OCI-LY7 (cell line): ENCODE results near the gene SIX1. TPM values are rescaled to one million over a fixed set of nuclear protein-coding genes. Genes with fewer than 3 reads are reported as not detected.

Source experiments
- Bru-seq: library from RNA; stranded (reverse); fragments of 400-500 nt; gene quantifications from one replicate; lab custom pipeline; 2021; lab: Mats Ljungman, UMichigan
- BruChase-seq, 2 experiments: library from RNA; stranded (reverse); fragments of 400-500 nt; gene quantifications; one replicate each; lab custom pipeline; 2021; lab: Mats Ljungman, UMichigan
- BruUV-seq: library from RNA; stranded (reverse); fragments of 400-500 nt; replicated peaks from 2 replicates; lab custom pipeline; 2021; lab: Mats Ljungman, UMichigan
- CTCF ChIA-PET: fragments of 300-600 bp; sonication (Branson Sonifier 250); formaldehyde crosslinking; loops from one replicate; lab custom pipeline; 2022; ENCODE audit warnings: antibody characterized with exemption; ENCODE audit not compliant: unreplicated experiment; lab: Charles Lee
- POLR2A ChIA-PET: fragments of 300-600 bp; sonication (Branson Sonifier 250); formaldehyde crosslinking; loops from one replicate; lab custom pipeline; 2022; ENCODE audit warnings: antibody characterized with exemption; lab: Charles Lee
- DNase-seq: peaks from one replicate; pipeline ENCODE4 v3.0.0-alpha.2; 2015; ENCODE audit warnings: low spot score
- H2AFZ ChIP-seq: fragments of 200-600 bp; sonication (generic), shearing (Covaris generic); 2 replicates; pipeline ENCODE4 v1.6.1; 2014; ENCODE audit warnings: mild to moderate bottlenecking, antibody characterized with exemption, low read length, moderate library complexity
- H3K27ac ChIP-seq: fragments of 200-600 bp; sonication (generic); 2 replicates; pipeline ENCODE4 v1.5.1; 2014; ENCODE audit warnings: mixed run types, low read depth, mild to moderate bottlenecking, moderate library complexity, low read length, inconsistent platforms; ENCODE audit not compliant: poor library complexity, severe bottlenecking
- H3K36me3 ChIP-seq: fragments of 200-600 bp; sonication (generic); 2 replicates; pipeline ENCODE4 v1.6.1; 2014; ENCODE audit warnings: mild to moderate bottlenecking, antibody characterized with exemption, low read length, moderate library complexity, mixed read lengths; ENCODE audit not compliant: insufficient read depth
- H3K4me1 ChIP-seq: fragments of 200-600 bp; sonication (generic); 2 replicates; pipeline ENCODE4 v1.5.1; 2014; ENCODE audit warnings: mild to moderate bottlenecking, low read length; ENCODE audit not compliant: insufficient read depth, poor library complexity, severe bottlenecking
- H3K4me2 ChIP-seq: fragments of 200-600 bp; sonication (generic); 2 replicates; pipeline ENCODE4 v1.6.1; 2014; ENCODE audit warnings: mild to moderate bottlenecking, low read length
- H3K4me3 ChIP-seq: fragments of 200-600 bp; sonication (generic); 2 replicates; pipeline ENCODE4 v1.5.1; 2014; ENCODE audit warnings: mild to moderate bottlenecking, low read depth, low read length; ENCODE audit not compliant: poor library complexity, severe bottlenecking
- H3K79me2 ChIP-seq: fragments of 200-600 bp; sonication (generic); 2 replicates; pipeline ENCODE4 v1.6.1; 2016; ENCODE audit warnings: low read depth, mild to moderate bottlenecking, low read length, moderate library complexity, mixed read lengths; ENCODE audit not compliant: insufficient read depth
- H3K9me2 ChIP-seq: fragments of 200-600 bp; sonication (generic); 2 replicates; pipeline ENCODE4 v1.6.1; 2016; ENCODE audit warnings: mild to moderate bottlenecking, low read length, mixed read lengths; ENCODE audit not compliant: insufficient read depth
- H3K9me3 ChIP-seq: fragments of 200-600 bp; sonication (generic); 2 replicates; pipeline ENCODE4 v1.6.1; 2014; ENCODE audit warnings: mild to moderate bottlenecking, mixed run types, low read length, mixed read lengths
- H4K20me1 ChIP-seq: fragments of 200-600 bp; sonication (generic); 2 replicates; pipeline ENCODE4 v1.6.1; 2014; ENCODE audit warnings: mild to moderate bottlenecking, antibody characterized with exemption, low read length, moderate library complexity, mixed read lengths; ENCODE audit not compliant: insufficient read depth
- EZH2phosphoT487 ChIP-seq: fragments of 200-600 bp; sonication (generic); IDR thresholded peaks from 2 replicates; pipeline ENCODE4 v1.6.1; 2018; ENCODE audit warnings: low read depth, borderline replicate concordance, mild to moderate bottlenecking, mixed run types, antibody characterized with exemption, low read length, moderate library complexity, mixed read lengths
- intact Hi-C: fragments of 100-400 bp; cut with micrococcal nuclease; formaldehyde crosslinking; loops from one replicate; pipeline ENCODE4 v1.10.0; 2022; ENCODE audit not compliant: unreplicated experiment
- long read RNA-seq: library from polyadenylated mRNA; stranded (forward); transcript quantifications from one replicate; pipeline ENCODE4 v2.0.0, GENCODE V29; 2022
- total RNA-seq, 2 experiments: library from RNA; depleted of rRNA in 1 of 2; stranded (reverse); fragments of >200 nt in 1 of 2; shearing (Covaris generic) in 1 of 2; gene quantifications; 2 replicates each; pipeline ENCODE4 v1.2.3, GENCODE V29; 2014 to 2022
- TF ChIP-seq, protein P1 (sequence below): fragments of 200-600 bp; sonication (generic); conservative IDR thresholded peaks from 2 replicates; pipeline ENCODE4 v1.5.1; 2014; ENCODE audit warnings: mild to moderate bottlenecking, antibody characterized with exemption, low read length, moderate library complexity, mixed read lengths

Gene SIX1
- total RNA-seq (2014; rRNA removed; shearing (Covaris generic)) (0.18 and 0.35 TPM in 2 replicates), total RNA-seq (2022) (1.6 and 2.9 TPM in 2 replicates), Bru-seq, nascent RNA (percentile 38 among the genes with signal in this experiment), BruChase-seq, experiment 1, labeled RNA remaining after a 6-hour chase (percentile 27 among the genes with signal in this experiment), BruChase-seq, experiment 2, labeled RNA remaining after a 2-hour chase (percentile 41 among the genes with signal in this experiment)
- long read RNA-seq, partial matches to known transcripts = 0 of 5 reads
- long read RNA-seq, other reads (novel, unspliced or antisense) = 2 of 5 reads

- Histone ChIP-seq H3K27ac (no peak within 1 kb of the TSS), H3K4me1 (no peaks in the 10 kb centered on the region), H3K79me2 (no peaks in the 10 kb centered on the region), H3K36me3 (no peaks in the 10 kb centered on the region), H4K20me1 (no peaks in the 10 kb centered on the region), H3K4me3 (no peak within 1 kb of the TSS), H3K9me2 (no peaks in the 10 kb centered on the region), H3K9me3 (no peaks in the 10 kb centered on the region), H3K4me2 (no peak within 1 kb of the TSS), H2AFZ (no peak within 1 kb of the TSS)
- ChIA-PET POLR2A (no interaction called here), CTCF (no interaction called here)
- TF ChIP-seq, protein P1, sequence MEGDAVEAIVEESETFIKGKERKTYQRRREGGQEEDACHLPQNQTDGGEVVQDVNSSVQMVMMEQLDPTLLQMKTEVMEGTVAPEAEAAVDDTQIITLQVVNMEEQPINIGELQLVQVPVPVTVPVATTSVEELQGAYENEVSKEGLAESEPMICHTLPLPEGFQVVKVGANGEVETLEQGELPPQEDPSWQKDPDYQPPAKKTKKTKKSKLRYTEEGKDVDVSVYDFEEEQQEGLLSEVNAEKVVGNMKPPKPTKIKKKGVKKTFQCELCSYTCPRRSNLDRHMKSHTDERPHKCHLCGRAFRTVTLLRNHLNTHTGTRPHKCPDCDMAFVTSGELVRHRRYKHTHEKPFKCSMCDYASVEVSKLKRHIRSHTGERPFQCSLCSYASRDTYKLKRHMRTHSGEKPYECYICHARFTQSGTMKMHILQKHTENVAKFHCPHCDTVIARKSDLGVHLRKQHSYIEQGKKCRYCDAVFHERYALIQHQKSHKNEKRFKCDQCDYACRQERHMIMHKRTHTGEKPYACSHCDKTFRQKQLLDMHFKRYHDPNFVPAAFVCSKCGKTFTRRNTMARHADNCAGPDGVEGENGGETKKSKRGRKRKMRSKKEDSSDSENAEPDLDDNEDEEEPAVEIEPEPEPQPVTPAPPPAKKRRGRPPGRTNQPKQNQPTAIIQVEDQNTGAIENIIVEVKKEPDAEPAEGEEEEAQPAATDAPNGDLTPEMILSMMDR = no peak
- no peak for TF ChIP-seq EZH2phosphoT487
- TSS peak; percentile 60 for BruUV-seq
- DNase-seq = no peak
- intact Hi-C loops = no loop called here
Measured at GRCh38 chr14:60648934-60649874, at the start of gene SIX1. SIX1 (minus strand) TSS chr14:60649477; CDS start chr14:60649189, 288 bp downstream.

- Histone ChIP-seq H3K9me2 (no peaks in the 10 kb centered on the region), H3K4me2 (no peak overlapping the region), H3K36me3 (no peaks in the 10 kb centered on the region), H3K4me3 (no peak overlapping the region), H3K4me1 (no peaks in the 10 kb centered on the region), H3K79me2 (no peaks in the 10 kb centered on the region), H3K9me3 (0 out of 2 replicates have a peak, but pooled peaks cover 1% of the 10 kb centered on the region), H4K20me1 (no peaks in the 10 kb centered on the region), H3K27ac (no peak overlapping the region), H2AFZ (no peak overlapping the region)
- ChIA-PET POLR2A (interaction anchor here (1.2 to 1.4 kb wide), 2 partner anchors 18 to 71 kb away, joined by 3 to 7 read pairs; no protein-coding TSS in a partner anchor), CTCF (no interaction called here)
- DNase-seq = no peak
- no peak for TF ChIP-seq EZH2phosphoT487
- TF ChIP-seq, protein P1 = no peak
- BruUV-seq = no TSS peak
- intact Hi-C loops = no loop called here
Measured at GRCh38 chr14:60695327-60695726, 46.0 kb upstream of the SIX1 start.
